ENCODE results near the gene HOXD13.

The HOXD13 gene

DNA sequence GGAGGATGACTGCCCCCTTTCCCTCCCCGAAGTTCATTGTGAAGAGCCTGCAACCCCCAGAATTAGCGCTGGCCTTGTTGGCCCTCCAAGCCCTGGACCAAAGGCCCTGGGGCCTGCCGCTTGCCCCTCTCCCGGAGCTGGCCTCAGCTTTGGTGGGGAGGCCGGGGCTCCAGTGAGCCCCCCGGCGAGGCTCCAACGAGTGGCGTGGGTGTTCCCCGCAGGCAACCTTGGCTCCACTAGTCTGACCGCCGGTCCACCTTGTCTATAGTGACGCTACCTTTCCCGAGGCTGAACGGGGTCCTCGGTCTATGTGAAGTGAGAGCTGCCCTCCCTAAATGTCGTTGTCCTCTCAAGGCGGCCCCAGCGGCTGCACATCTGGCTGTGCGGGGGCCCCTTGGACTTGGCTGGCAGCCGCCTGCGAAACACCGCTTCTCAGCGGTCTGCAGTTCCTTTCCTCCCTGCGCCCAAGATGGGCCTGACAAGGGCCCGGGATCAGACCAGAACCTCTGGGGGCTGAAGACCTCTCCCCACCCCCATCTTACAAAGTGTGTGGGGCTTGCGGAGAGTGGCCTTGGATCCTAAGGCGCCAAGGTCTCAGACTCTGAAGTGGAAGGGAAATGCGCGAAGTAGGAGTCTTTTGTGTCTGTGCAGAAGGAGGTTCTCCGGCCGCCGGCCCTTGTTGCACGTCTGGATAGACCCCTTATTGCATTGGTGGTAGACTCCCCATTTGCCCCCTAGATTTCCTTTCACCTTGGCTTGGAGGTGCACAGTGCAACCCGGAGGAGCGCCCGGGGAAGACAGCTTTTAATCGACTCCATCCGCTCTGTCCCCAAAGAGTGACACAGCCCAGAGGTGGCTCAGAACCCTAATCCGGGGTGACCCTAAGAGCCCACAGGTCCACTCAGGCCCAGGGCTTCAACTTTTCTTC lies 20.1 kb downstream of the HOXD13 start:
- Histone ChIP-seq H3K4me1 (ENCODE audit: control insufficient read depth, low read length) (no peaks in the 10 kb centered on the region), H4K20me1 (ENCODE audit: control insufficient read depth, insufficient read depth, low read depth, low read length) (no peaks in the 10 kb centered on the region), H3K36me3 (ENCODE audit: control insufficient read depth, low read length) (no peaks in the 10 kb centered on the region), H3K4me2 (ENCODE audit: low read length) (no peak overlapping the region), H3K27ac (ENCODE audit: low read depth, low read length) (no peak overlapping the region), H3F3A (ENCODE audit: control insufficient read depth, insufficient read depth) (no peaks in the 10 kb centered on the region), H3K79me2 (ENCODE audit: control insufficient read depth, low read length) (no peaks in the 10 kb centered on the region), H3K9me3 (ENCODE audit: control insufficient read depth, insufficient read depth, low read length) (no peaks in the 10 kb centered on the region), H3K27me3 (ENCODE audit: control insufficient read depth, low read length) (peaks cover 22% of the 10 kb centered on the region), H3K4me3 (ENCODE audit: low read length) (no peak overlapping the region), H3K9me2 (replicated peaks; ENCODE audit: control insufficient read depth, low read length) (no peaks in the 10 kb centered on the region)
- TF ChIP-seq, protein P1, sequence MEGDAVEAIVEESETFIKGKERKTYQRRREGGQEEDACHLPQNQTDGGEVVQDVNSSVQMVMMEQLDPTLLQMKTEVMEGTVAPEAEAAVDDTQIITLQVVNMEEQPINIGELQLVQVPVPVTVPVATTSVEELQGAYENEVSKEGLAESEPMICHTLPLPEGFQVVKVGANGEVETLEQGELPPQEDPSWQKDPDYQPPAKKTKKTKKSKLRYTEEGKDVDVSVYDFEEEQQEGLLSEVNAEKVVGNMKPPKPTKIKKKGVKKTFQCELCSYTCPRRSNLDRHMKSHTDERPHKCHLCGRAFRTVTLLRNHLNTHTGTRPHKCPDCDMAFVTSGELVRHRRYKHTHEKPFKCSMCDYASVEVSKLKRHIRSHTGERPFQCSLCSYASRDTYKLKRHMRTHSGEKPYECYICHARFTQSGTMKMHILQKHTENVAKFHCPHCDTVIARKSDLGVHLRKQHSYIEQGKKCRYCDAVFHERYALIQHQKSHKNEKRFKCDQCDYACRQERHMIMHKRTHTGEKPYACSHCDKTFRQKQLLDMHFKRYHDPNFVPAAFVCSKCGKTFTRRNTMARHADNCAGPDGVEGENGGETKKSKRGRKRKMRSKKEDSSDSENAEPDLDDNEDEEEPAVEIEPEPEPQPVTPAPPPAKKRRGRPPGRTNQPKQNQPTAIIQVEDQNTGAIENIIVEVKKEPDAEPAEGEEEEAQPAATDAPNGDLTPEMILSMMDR (IDR thresholded peaks at IDR 0.05; ENCODE audit: low read depth, low read length, poor library complexity, severe bottlenecking) = no peak
- no peak for TF ChIP-seq EZH2phosphoT487 (IDR thresholded peaks at IDR 0.05; ENCODE audit: borderline replicate concordance, low read length)

DNA sequence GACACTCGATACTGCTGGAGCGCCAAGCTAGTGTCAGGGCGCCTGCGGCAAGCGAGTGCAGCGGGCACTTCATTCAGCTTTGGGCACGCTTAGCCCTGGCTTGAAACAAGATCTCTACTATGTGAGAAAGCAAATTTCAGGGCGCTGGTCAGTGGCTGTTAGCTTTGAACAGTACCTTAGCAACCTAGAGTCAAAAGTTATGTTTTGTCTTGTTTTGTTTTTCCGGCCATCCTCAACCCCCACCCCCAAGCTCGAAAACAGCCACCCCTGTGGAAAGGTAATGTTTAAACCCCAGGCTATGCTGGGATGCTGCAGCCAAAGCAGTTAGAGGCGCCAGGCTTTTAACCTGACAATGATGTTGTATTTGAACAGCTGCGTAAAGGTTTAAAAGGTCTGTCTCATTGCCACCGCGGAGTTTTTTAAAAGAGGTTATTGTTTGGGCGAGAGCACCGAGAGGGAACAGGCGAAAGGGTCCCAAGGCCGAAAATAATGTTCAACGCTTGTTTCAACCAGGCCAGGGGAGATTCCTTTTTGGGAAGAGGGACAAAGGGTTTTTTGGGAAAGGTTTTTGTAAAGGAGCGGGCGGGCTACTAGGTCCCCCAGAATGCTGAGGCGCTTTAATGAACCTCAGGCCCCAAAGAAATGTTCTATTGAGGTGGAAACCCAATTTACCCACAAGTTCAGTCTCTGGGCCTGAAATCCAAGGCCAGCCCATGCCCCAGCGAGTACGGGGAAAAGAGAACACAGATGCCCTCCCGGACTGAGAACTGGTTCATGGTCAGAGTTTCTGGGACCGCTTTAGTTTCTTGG lies 21.8 kb downstream of the HOXD13 start:
- Histone ChIP-seq H3F3A (ENCODE audit: control insufficient read depth, insufficient read depth) (no peaks in the 10 kb centered on the region), H3K36me3 (ENCODE audit: control insufficient read depth, low read length) (no peaks in the 10 kb centered on the region), H3K4me2 (ENCODE audit: low read length) (no peak overlapping the region), H3K4me1 (ENCODE audit: control insufficient read depth, low read length) (no peaks in the 10 kb centered on the region), H3K79me2 (ENCODE audit: control insufficient read depth, low read length) (no peaks in the 10 kb centered on the region), H4K20me1 (ENCODE audit: control insufficient read depth, insufficient read depth, low read depth, low read length) (no peaks in the 10 kb centered on the region), H3K27ac (ENCODE audit: low read depth, low read length) (no peak overlapping the region), H3K27me3 (ENCODE audit: control insufficient read depth, low read length) (peaks cover 22% of the 10 kb centered on the region), H3K4me3 (ENCODE audit: low read length) (no peak overlapping the region), H3K9me3 (ENCODE audit: control insufficient read depth, insufficient read depth, low read length) (no peaks in the 10 kb centered on the region), H3K9me2 (replicated peaks; ENCODE audit: control insufficient read depth, low read length) (no peaks in the 10 kb centered on the region)
- TF ChIP-seq EZH2phosphoT487 (IDR thresholded peaks at IDR 0.05; ENCODE audit: borderline replicate concordance, low read length) = no peak
- TF ChIP-seq, protein P1 (IDR thresholded peaks at IDR 0.05; ENCODE audit: low read depth, low read length, poor library complexity, severe bottlenecking) = no peak

DNA sequence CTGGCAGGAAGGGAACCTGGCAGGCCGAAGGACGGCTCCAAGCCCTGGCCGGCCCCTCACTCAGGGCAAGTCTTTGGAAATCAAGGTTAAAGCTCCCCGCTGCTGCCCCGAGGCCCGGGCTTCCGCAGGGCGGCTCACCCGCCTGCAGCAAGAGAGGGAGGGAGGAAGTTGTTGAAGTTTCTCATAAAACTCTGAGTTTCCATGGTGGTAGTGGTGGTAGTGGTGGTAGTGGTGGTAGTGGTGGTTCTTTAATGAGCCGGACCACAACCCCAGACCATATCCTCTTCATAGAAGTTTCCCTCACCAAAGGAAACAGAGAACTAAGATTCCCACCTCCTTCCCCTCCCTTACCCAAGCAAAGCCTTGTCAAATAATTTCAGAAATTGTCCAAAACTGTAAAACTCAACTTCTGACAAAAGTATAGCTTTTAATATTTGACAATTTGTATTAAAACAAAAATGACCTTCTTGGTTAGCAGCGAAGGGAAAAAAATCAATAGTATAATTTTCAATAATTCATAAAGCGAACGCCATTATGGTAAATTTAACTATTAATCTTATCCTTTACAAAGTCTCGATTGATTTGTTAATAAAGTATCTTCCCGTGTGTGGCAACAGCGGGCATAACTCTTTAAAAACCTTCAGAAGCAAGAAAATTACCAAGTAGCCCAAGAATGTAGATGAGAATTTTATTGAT lies 22.6 kb downstream of the HOXD13 start:
- TF ChIP-seq, protein P1 (IDR thresholded peaks at IDR 0.05; ENCODE audit: low read depth, low read length, poor library complexity, severe bottlenecking) = no peak
- H4K20me1 ChIP-seq (ENCODE audit: control insufficient read depth, insufficient read depth, low read depth, low read length) = no peaks in the 10 kb centered on the region
- H3K4me1 ChIP-seq (ENCODE audit: control insufficient read depth, low read length) = no peaks in the 10 kb centered on the region
- peaks cover 22% of the 10 kb centered on the region for H3K27me3 ChIP-seq (ENCODE audit: control insufficient read depth, low read length)
- H3K36me3 ChIP-seq (ENCODE audit: control insufficient read depth, low read length) = no peaks in the 10 kb centered on the region
- H3F3A ChIP-seq (ENCODE audit: control insufficient read depth, insufficient read depth) = no peaks in the 10 kb centered on the region
- no peaks in the 10 kb centered on the region for H3K9me3 ChIP-seq (ENCODE audit: control insufficient read depth, insufficient read depth, low read length)
- H3K27ac ChIP-seq (ENCODE audit: low read depth, low read length) = no peak overlapping the region
- H3K4me3 ChIP-seq (ENCODE audit: low read length) = no peak overlapping the region
- no peaks in the 10 kb centered on the region for H3K79me2 ChIP-seq (ENCODE audit: control insufficient read depth, low read length)
- no peaks in the 10 kb centered on the region for H3K9me2 ChIP-seq (replicated peaks; ENCODE audit: control insufficient read depth, low read length)
- no peak overlapping the region for H3K4me2 ChIP-seq (ENCODE audit: low read length)
